NT2/D1 (cell line): ENCODE measurements around the gene KCNIP1.

ENCODE experiments used
- YY1 ChIP-seq: IDR thresholded peaks from 2 replicates; pipeline ENCODE4 v1.6.1; 2011; ENCODE audit not compliant: insufficient read length, insufficient read depth
- ZNF274 ChIP-seq: IDR thresholded peaks from 2 replicates; pipeline ENCODE4 v1.6.1; 2011; ENCODE audit warnings: mild to moderate bottlenecking, low read depth, low read length

DNA sequence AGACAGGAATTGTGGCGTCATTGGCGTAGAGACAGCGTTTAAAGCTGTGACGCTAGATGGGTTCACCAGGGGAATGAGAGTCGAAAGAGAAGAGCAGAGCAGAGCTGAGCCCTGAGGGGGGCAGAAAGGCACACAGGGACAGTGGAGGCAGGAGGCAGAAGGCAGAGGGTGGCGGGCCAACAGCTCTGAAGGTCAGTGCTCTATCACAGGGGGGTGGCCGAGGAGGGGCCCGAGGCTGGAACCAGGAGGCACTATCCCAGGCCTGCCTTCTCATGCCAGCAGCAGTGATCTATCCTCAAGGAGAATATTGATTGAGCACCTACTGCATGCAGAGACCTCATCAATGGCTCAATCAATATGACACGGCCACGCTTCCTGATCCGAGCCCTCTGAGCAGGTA is 132.4 kb downstream of the KCNIP1 start:
- TF ChIP-seq ZNF274: no peak
- no peak for TF ChIP-seq YY1
